ENCODE measurements around the gene CCDC82. TPM values are rescaled to one million over a fixed set of nuclear protein-coding genes. Genes with fewer than 3 reads are reported as not detected.

CCDC82 gene
- total and polyA plus RNA-seq, 3 experiments from 2014 or later: 23.4 to 28.2 (median 25.3) TPM

- no peaks in the 10 kb centered on the region for H3K27me3 Mint-ChIP-seq
- H3K4me1 Mint-ChIP-seq: peaks cover 4 to 23% (median 20%) of the 10 kb centered on the region in 3 donors
- no peak overlapping the region for H3K4me3 Mint-ChIP-seq
- Histone ChIP-seq H3K27me3 (ENCODE audit: insufficient read depth, low read length, poor library complexity, severe bottlenecking) (no peaks in the 10 kb centered on the region), H3K36me3 (ENCODE audit: insufficient read depth, low read length) (peaks cover 23% of the 10 kb centered on the region), H3K9me3 (ENCODE audit: low read length) (no peaks in the 10 kb centered on the region), H3K4me3 (ENCODE audit: low read length) (no peak overlapping the region), H3K27ac (ENCODE audit: low read depth, low read length) (no peak overlapping the region), H3K4me1 (ENCODE audit: insufficient read depth, low read length) (no peaks in the 10 kb centered on the region)
- no peak for DNase-seq
- POLR2A ChIA-PET: no interaction called here
- no peaks in the 10 kb centered on the region for H3K9me3 Mint-ChIP-seq
- CTCF ChIA-PET: interaction anchor here (1.6 to 2.0 kb wide), 2 partner anchors 15 to 30 kb away, joined by 4 to 10 read pairs; partner anchors contain the start of gene MAML2
- peaks cover 3 to 71% (median 28%) of the 10 kb centered on the region in 3 donors for H3K36me3 Mint-ChIP-seq
- peak overlapping the region in 5 of 8 donors; percentile 3 to 73 (median 24) for H3K27ac Mint-ChIP-seq
Observed at GRCh38 chr11:96358321-96358720, 31.4 kb downstream of the CCDC82 start.

DNA sequence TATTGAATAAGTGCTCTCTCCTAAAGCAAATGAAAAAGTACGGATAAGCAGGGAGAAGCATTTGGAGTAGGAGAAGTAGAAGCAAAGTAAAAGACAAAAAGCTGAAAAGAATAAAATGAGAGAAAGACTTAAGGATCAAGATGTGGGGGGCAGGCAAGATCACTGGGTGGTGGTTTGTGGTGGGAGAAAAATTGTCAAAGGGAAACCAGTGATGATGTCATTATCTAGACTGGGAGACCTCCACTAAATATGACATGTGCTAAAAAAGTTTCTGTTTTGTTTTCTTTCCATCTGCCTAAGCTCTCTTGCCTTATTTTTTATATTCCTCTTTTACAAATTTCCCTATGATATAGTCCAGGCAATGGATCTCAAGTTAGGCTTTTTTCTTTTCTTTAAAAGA, 31.9 kb downstream of the CCDC82 start:
- no peaks in the 10 kb centered on the region for H3K9me3 Mint-ChIP-seq
- Histone ChIP-seq H3K9me3 (ENCODE audit: low read length) (no peaks in the 10 kb centered on the region), H3K36me3 (ENCODE audit: insufficient read depth, low read length) (peaks cover 23% of the 10 kb centered on the region), H3K27ac (ENCODE audit: low read depth, low read length) (no peak overlapping the region), H3K4me3 (ENCODE audit: low read length) (no peak overlapping the region), H3K4me1 (ENCODE audit: insufficient read depth, low read length) (no peaks in the 10 kb centered on the region), H3K27me3 (ENCODE audit: insufficient read depth, low read length, poor library complexity, severe bottlenecking) (no peaks in the 10 kb centered on the region)
- H3K36me3 Mint-ChIP-seq: peaks cover 3 to 71% (median 28%) of the 10 kb centered on the region in 3 donors
- POLR2A ChIA-PET: no interaction called here
- CTCF ChIA-PET: interaction anchor here (1.6 to 2.0 kb wide), 2 partner anchors 15 to 30 kb away, joined by 4 to 10 read pairs; partner anchors contain the start of gene MAML2
- no peaks in the 10 kb centered on the region for H3K27me3 Mint-ChIP-seq
- H3K4me3 Mint-ChIP-seq: peak overlapping the region in 1 of 7 donors; percentile 18
- H3K4me1 Mint-ChIP-seq: peaks cover 4 to 23% (median 20%) of the 10 kb centered on the region in 3 donors
- H3K27ac Mint-ChIP-seq: peak overlapping the region in 2 of 8 donors; percentile 3 to 73
- peak in 2 of 5 donors; percentile 12 to 41 for DNase-seq

- Histone ChIP-seq H3K4me3 (ENCODE audit: low read length) (no peak overlapping the region), H3K4me1 (ENCODE audit: insufficient read depth, low read length) (no peaks in the 10 kb centered on the region), H3K27ac (ENCODE audit: low read depth, low read length) (no peak overlapping the region), H3K36me3 (ENCODE audit: insufficient read depth, low read length) (peaks cover 23% of the 10 kb centered on the region), H3K9me3 (ENCODE audit: low read length) (no peaks in the 10 kb centered on the region), H3K27me3 (ENCODE audit: insufficient read depth, low read length, poor library complexity, severe bottlenecking) (no peaks in the 10 kb centered on the region)
- H3K4me1 Mint-ChIP-seq: peaks cover 4 to 23% (median 20%) of the 10 kb centered on the region in 3 donors
- H3K36me3 Mint-ChIP-seq: peaks cover 5 to 67% (median 28%) of the 10 kb centered on the region in 3 donors
- no peaks in the 10 kb centered on the region for H3K9me3 Mint-ChIP-seq
- ChIA-PET POLR2A (no interaction called here), CTCF (interaction anchor here (1.6 to 2.0 kb wide), 2 partner anchors 14 to 31 kb away, joined by 4 to 10 read pairs; partner anchors contain the start of gene MAML2)
- no peaks in the 10 kb centered on the region for H3K27me3 Mint-ChIP-seq
- H3K27ac Mint-ChIP-seq: peak overlapping the region in 3 of 8 donors; percentile 17 to 73 (median 38)
- no peak overlapping the region for H3K4me3 Mint-ChIP-seq
- no peak for DNase-seq
Observed at GRCh38 chr11:96356848-96357247, 32.9 kb downstream of the CCDC82 start.

DNA sequence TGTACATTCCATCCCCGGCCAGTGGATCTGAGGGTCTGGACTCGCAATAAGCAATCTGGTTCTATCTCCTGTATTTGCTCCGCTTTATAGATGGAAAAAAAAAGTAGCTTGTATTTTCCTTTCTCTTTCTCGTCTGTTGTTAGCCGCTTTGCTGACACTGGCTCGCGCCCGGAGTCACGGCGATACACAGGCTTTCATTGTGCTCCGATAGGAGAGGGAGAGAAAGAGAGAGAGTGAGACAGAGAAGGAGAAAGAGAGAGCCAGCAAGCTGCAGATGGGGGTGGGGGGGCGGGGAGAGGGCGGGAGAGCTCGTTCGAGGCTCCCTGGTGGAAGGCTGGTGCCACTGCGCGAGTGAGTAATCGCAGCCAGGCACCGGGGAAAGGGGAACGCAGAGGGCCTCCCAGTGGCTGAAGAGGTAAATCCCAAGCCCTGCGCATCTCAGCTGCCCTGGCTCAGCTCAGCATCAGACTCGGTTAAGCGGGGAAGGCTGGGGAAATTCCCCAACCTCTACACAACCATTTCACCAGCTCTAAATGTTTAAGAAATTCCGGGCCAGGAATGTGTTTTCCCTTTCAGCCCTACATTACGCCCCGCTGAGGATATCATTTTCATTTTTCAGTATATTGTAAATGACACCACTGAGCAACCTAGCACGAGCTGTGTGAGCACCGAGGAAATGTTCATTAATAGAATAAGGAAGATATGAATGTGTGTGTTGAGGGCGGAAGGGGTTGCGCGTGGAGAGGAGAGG, 46.6 kb downstream of the CCDC82 start, which contains the start of gene MAML2:
MAML2 (minus strand) TSS at position 235 of the 751 bp plus-strand sequence. CDS start 1,300 bp downstream, outside the sequence.
- Histone ChIP-seq H3K4me1 (ENCODE audit: insufficient read depth, low read length) (peaks cover 37% of the 10 kb centered on the region), H3K36me3 (ENCODE audit: insufficient read depth, low read length) (no peaks in the 10 kb centered on the region), H3K27me3 (ENCODE audit: insufficient read depth, low read length, poor library complexity, severe bottlenecking) (no peaks in the 10 kb centered on the region), H3K27ac (ENCODE audit: low read depth, low read length) (peak within 1 kb of the TSS; percentile 46), H3K9me3 (ENCODE audit: low read length) (no peaks in the 10 kb centered on the region), H3K4me3 (ENCODE audit: low read length) (peak within 1 kb of the TSS; percentile 99)
- H3K36me3 Mint-ChIP-seq: peaks cover 0 to 23% (median 0%) of the 10 kb centered on the region in 3 donors
- CTCF ChIA-PET: interaction anchor here (0.7 to 6.7 kb wide), 98 partner anchors 8 to 1253 kb away, joined by 3 to 96 read pairs (median 6); partner anchors contain the start of genes CCDC82, CEP57, ENDOD1 and JRKL
- H3K27me3 Mint-ChIP-seq: no peaks in the 10 kb centered on the region
- H3K4me3 Mint-ChIP-seq: peak within 1 kb of the TSS; percentile 90 to 99 (median 96)
- H3K4me1 Mint-ChIP-seq: peaks cover 40 to 44% (median 40%) of the 10 kb centered on the region in 3 donors
- POLR2A ChIA-PET: interaction anchor here (0.6 to 2.3 kb wide), 10 partner anchors 46 to 289 kb away, joined by 3 to 10 read pairs (median 4); partner anchors contain the start of genes CCDC82 and JRKL
- no peaks in the 10 kb centered on the region for H3K9me3 Mint-ChIP-seq
- H3K27ac Mint-ChIP-seq: peak within 1 kb of the TSS; percentile 87 to 94 (median 92)
- DNase-seq: peak; percentile 82 to 94 (median 85)

- Mint-ChIP-seq H3K9me3 (no peaks in the 10 kb centered on the region), H3K4me3 (peak overlapping the region; percentile 90 to 99 (median 96)), H3K4me1 (peaks cover 48 to 52% (median 48%) of the 10 kb centered on the region in 3 donors), H3K36me3 (peaks cover 0 to 23% (median 0%) of the 10 kb centered on the region in 3 donors), H3K27me3 (no peaks in the 10 kb centered on the region), H3K27ac (peak overlapping the region; percentile 87 to 98 (median 92))
- no peaks in the 10 kb centered on the region for H3K9me3 ChIP-seq (ENCODE audit: low read length)
- peak overlapping the region; percentile 99 for H3K4me3 ChIP-seq (ENCODE audit: low read length)
- peak in 2 of 5 donors; percentile 10 to 19 for DNase-seq
- CTCF ChIA-PET: interaction anchor here (0.6 to 6.7 kb wide), 112 partner anchors 9 to 1252 kb away, joined by 3 to 96 read pairs (median 5); partner anchors contain the start of genes CCDC82, CEP57, ENDOD1 and JRKL
- no peaks in the 10 kb centered on the region for H3K27me3 ChIP-seq (ENCODE audit: insufficient read depth, low read length, poor library complexity, severe bottlenecking)
- H3K36me3 ChIP-seq (ENCODE audit: insufficient read depth, low read length): no peaks in the 10 kb centered on the region
- POLR2A ChIA-PET: interaction anchor here (0.6 to 2.3 kb wide), 12 partner anchors 25 to 288 kb away, joined by 3 to 10 read pairs (median 4); partner anchors contain the start of genes CCDC82 and JRKL
- H3K4me1 ChIP-seq (ENCODE audit: insufficient read depth, low read length): peaks cover 45% of the 10 kb centered on the region
- H3K27ac ChIP-seq (ENCODE audit: low read depth, low read length): peak overlapping the region; percentile 46
Observed at GRCh38 chr11:96342014-96342960, 47.4 kb downstream of the CCDC82 start.

- Histone ChIP-seq H3K4me1 (ENCODE audit: insufficient read depth, low read length) (peaks cover 54% of the 10 kb centered on the region), H3K36me3 (ENCODE audit: insufficient read depth, low read length) (no peaks in the 10 kb centered on the region), H3K27ac (ENCODE audit: low read depth, low read length) (peak overlapping the region; percentile 46), H3K27me3 (ENCODE audit: insufficient read depth, low read length, poor library complexity, severe bottlenecking) (no peaks in the 10 kb centered on the region), H3K4me3 (ENCODE audit: low read length) (peak overlapping the region; percentile 99), H3K9me3 (ENCODE audit: low read length) (no peaks in the 10 kb centered on the region)
- Mint-ChIP-seq H3K4me3 (peak overlapping the region; percentile 90 to 99 (median 96)), H3K36me3 (peaks cover 0 to 23% (median 0%) of the 10 kb centered on the region in 3 donors), H3K4me1 (peaks cover 55 to 61% (median 57%) of the 10 kb centered on the region in 3 donors), H3K27ac (peak overlapping the region; percentile 87 to 98 (median 92)), H3K27me3 (no peaks in the 10 kb centered on the region), H3K9me3 (no peaks in the 10 kb centered on the region)
- POLR2A ChIA-PET: interaction anchor here (0.6 to 2.3 kb wide), 7 partner anchors 18 to 307 kb away, joined by 3 to 10 read pairs (median 5); partner anchors contain the start of genes CCDC82 and JRKL
- peak; percentile 65 to 84 (median 74) for DNase-seq
- CTCF ChIA-PET: interaction anchor here (0.6 to 6.7 kb wide), 45 partner anchors 10 to 1251 kb away, joined by 3 to 96 read pairs (median 7); partner anchors contain the start of genes CCDC82, ENDOD1 and JRKL
Observed at GRCh38 chr11:96341211-96342013, 48.3 kb downstream of the CCDC82 start.

Data from CD8-positive, alpha-beta memory T cell (primary cell).